PC-9 (cell line): ENCODE measurements around the gene EXOC4. TPM values are rescaled to one million over a fixed set of nuclear protein-coding genes. Genes with fewer than 3 reads are reported as not detected.

ENCODE experiments used
- BruUV-seq: library from RNA; stranded (reverse); fragments of 400-500 nt; replicated peaks from 2 replicates; lab custom pipeline; 2021; lab: Mats Ljungman, UMichigan
- CTCF ChIA-PET: fragments of 300-600 bp; sonication (Branson Sonifier 250); formaldehyde crosslinking; loops from one replicate; lab custom pipeline; 2022; ENCODE audit warnings: antibody characterized with exemption; lab: Charles Lee
- POLR2A ChIA-PET: fragments of 300-600 bp; sonication (Branson Sonifier 250); formaldehyde crosslinking; loops from one replicate; lab custom pipeline; 2022; ENCODE audit warnings: antibody characterized with exemption; ENCODE audit not compliant: unreplicated experiment; lab: Charles Lee
- DNase-seq, 2 experiments: peaks; one replicate each; pipeline versions ENCODE4 v3.0.0 to v3.0.0-alpha.2; 2015 to 2022; ENCODE audit warnings: mixed read lengths in 1 of 2
- H2AFZ ChIP-seq: fragments of 200-600 bp; sonication (generic); 2 replicates; pipeline ENCODE4 v1.8.1; 2017; ENCODE audit warnings: antibody characterized with exemption
- H3F3A ChIP-seq: fragments of 200-600 bp; sonication (generic); 2 replicates; pipeline ENCODE4 v1.8.1; 2017; ENCODE audit warnings: antibody characterized with exemption, mild to moderate bottlenecking, low read depth; ENCODE audit not compliant: insufficient read depth
- H3K27ac ChIP-seq: fragments of 200-600 bp; sonication (generic); 2 replicates; pipeline ENCODE4 v1.6.1; 2016; ENCODE audit warnings: mixed run types
- H3K27me3 ChIP-seq: fragments of 200-600 bp; sonication (generic); 2 replicates; pipeline ENCODE4 v1.6.1; 2016; ENCODE audit warnings: low read depth, mixed run types; ENCODE audit not compliant: insufficient read depth
- H3K36me3 ChIP-seq: fragments of 200-600 bp; sonication (generic); 2 replicates; pipeline ENCODE4 v1.6.1; 2016; ENCODE audit warnings: low read depth, mixed run types
- H3K4me1 ChIP-seq: fragments of 200-600 bp; sonication (generic); replicated peaks from 2 replicates; pipeline ENCODE4 v1.6.1; 2016; ENCODE audit warnings: mixed run types; ENCODE audit not compliant: insufficient read depth
- H3K4me2 ChIP-seq: fragments of 200-600 bp; sonication (generic); 2 replicates; pipeline ENCODE4 v1.6.1; 2017; ENCODE audit warnings: mixed run types
- H3K4me3 ChIP-seq: fragments of 200-600 bp; sonication (generic); 2 replicates; pipeline ENCODE4 v1.6.1; 2016; ENCODE audit warnings: mixed run types
- H3K79me2 ChIP-seq: fragments of 200-600 bp; sonication (generic); 2 replicates; pipeline ENCODE4 v1.6.1; 2017; ENCODE audit warnings: low read depth, mixed run types
- H3K9me2 ChIP-seq: fragments of 200-600 bp; sonication (generic); 2 replicates; pipeline ENCODE4 v1.8.1; 2017; ENCODE audit warnings: mild to moderate bottlenecking; ENCODE audit not compliant: insufficient read depth
- H3K9me3 ChIP-seq: fragments of 200-600 bp; sonication (generic); 2 replicates; pipeline ENCODE4 v1.8.1; 2016; ENCODE audit warnings: low read depth; ENCODE audit not compliant: insufficient read depth
- H4K20me1 ChIP-seq: fragments of 200-600 bp; sonication (generic); 2 replicates; pipeline ENCODE4 v1.8.1; 2017; ENCODE audit not compliant: insufficient read depth
- EZH2 ChIP-seq: fragments of 200-600 bp; sonication (generic); IDR thresholded peaks from 2 replicates; pipeline ENCODE4 v1.8.0; 2017; ENCODE audit warnings: antibody characterized with exemption, low read depth
- intact Hi-C: fragments of 100-400 bp; cut with micrococcal nuclease; formaldehyde crosslinking; loops from one replicate; pipeline ENCODE4 v1.10.0; 2022; ENCODE audit not compliant: unreplicated experiment
- total RNA-seq: library from RNA; stranded (reverse); gene quantifications from 2 replicates; pipeline ENCODE4 v1.2.3, GENCODE V29; 2021
- TF ChIP-seq, protein P1 (sequence below): fragments of 200-600 bp; sonication (generic); conservative IDR thresholded peaks from 2 replicates; pipeline ENCODE4 v1.6.1; 2017; ENCODE audit warnings: mixed run types, antibody characterized with exemption, mild to moderate bottlenecking, moderate library complexity

EXOC4 gene
- total RNA-seq, 1 experiment from 2014 or later = 101 TPM

- intact Hi-C loops = no loop called here
- Histone ChIP-seq H3K27ac (no peak overlapping the region), H3K27me3 (no peaks in the 10 kb centered on the region), H3K4me2 (no peak overlapping the region), H3K4me3 (no peak overlapping the region), H3K9me3 (no peaks in the 10 kb centered on the region), H3K9me2 (no peaks in the 10 kb centered on the region), H3K36me3 (no peaks in the 10 kb centered on the region), H3K4me1 (no peaks in the 10 kb centered on the region), H3K79me2 (no peaks in the 10 kb centered on the region), H2AFZ (no peak overlapping the region), H4K20me1 (no peaks in the 10 kb centered on the region), H3F3A (no peaks in the 10 kb centered on the region)
- BruUV-seq = no TSS peak
- no peak for DNase-seq
- TF ChIP-seq, protein P1, sequence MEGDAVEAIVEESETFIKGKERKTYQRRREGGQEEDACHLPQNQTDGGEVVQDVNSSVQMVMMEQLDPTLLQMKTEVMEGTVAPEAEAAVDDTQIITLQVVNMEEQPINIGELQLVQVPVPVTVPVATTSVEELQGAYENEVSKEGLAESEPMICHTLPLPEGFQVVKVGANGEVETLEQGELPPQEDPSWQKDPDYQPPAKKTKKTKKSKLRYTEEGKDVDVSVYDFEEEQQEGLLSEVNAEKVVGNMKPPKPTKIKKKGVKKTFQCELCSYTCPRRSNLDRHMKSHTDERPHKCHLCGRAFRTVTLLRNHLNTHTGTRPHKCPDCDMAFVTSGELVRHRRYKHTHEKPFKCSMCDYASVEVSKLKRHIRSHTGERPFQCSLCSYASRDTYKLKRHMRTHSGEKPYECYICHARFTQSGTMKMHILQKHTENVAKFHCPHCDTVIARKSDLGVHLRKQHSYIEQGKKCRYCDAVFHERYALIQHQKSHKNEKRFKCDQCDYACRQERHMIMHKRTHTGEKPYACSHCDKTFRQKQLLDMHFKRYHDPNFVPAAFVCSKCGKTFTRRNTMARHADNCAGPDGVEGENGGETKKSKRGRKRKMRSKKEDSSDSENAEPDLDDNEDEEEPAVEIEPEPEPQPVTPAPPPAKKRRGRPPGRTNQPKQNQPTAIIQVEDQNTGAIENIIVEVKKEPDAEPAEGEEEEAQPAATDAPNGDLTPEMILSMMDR = no peak
- TF ChIP-seq EZH2 = no peak
- ChIA-PET POLR2A (no interaction called here), CTCF (no interaction called here)
Measured at GRCh38 chr7:133822868-133823552, 570.1 kb downstream of the EXOC4 start.

GRCh38 chr7:133824132-133824531 is 571.3 kb downstream of the EXOC4 start:
- H3K9me3 ChIP-seq = no peaks in the 10 kb centered on the region
- no peaks in the 10 kb centered on the region for H3K79me2 ChIP-seq
- ChIA-PET POLR2A (interaction anchor here (0.6 kb wide), 1 partner anchor 31 kb away, joined by 5 read pairs; no protein-coding TSS in a partner anchor), CTCF (no interaction called here)
- H3K4me3 ChIP-seq = no peak overlapping the region
- no peak for DNase-seq
- H2AFZ ChIP-seq = no peak overlapping the region
- no peak overlapping the region for H3K27ac ChIP-seq
- intact Hi-C loops = no loop called here
- H3F3A ChIP-seq = no peaks in the 10 kb centered on the region
- H3K4me2 ChIP-seq = no peak overlapping the region
- H3K27me3 ChIP-seq = no peaks in the 10 kb centered on the region
- no peaks in the 10 kb centered on the region for H3K36me3 ChIP-seq
- TF ChIP-seq, protein P1 = no peak
- no peak for TF ChIP-seq EZH2
- no TSS peak for BruUV-seq
- H3K4me1 ChIP-seq = no peaks in the 10 kb centered on the region
- no peaks in the 10 kb centered on the region for H4K20me1 ChIP-seq
- H3K9me2 ChIP-seq = no peaks in the 10 kb centered on the region

DNA sequence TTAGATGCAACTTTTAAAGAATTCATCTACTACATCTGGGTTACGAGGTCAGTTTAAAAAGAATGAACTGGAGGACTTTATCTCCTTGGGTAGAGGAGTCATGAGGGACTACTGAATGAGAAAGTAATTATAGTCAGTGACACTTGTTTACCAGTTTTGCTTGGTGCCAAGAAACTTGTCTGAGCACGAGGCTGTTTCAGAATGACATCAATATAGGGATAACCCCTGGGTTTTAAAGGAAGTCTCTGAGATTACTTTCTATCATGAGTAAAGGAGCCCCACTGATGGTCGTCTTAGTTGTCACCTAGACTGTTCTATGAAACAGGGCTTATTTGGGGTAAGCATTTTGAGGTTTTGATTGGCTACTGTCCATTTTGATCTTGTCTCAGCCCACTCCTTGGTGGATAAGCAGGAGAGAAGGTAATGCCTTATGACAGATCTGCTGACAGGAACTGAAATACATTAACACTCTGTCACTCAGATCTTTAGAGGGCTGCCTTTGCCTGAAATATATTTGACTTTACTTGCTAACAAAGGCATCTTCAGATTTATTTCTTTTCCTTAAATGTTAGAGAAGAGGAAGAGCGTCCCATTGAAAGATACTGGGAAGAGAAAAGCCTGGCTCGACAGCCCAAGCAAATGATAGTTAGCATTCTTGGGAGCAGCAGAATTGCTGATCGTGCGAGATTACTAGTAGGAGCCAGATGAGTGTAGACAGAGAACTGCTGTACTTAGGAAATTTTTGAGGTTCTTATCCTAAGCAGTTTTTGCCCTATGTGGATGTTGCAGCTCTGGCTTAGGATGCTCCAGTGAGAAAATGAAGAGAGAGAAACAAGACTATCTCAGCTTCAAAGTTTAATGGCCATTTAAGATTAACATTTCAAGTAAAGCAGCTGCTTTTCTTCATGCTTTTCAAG is 575.1 kb downstream of the EXOC4 start:
- H3K4me2 ChIP-seq = no peak overlapping the region
- H3K4me1 ChIP-seq = no peaks in the 10 kb centered on the region
- TF ChIP-seq, protein P1 = no peak
- TF ChIP-seq EZH2 = no peak
- DNase-seq = no peak
- intact Hi-C loops = no loop called here
- no peaks in the 10 kb centered on the region for H3K9me3 ChIP-seq
- no peak overlapping the region for H2AFZ ChIP-seq
- H3K9me2 ChIP-seq = no peaks in the 10 kb centered on the region
- BruUV-seq = no TSS peak
- no peaks in the 10 kb centered on the region for H3K27me3 ChIP-seq
- CTCF ChIA-PET = no interaction called here
- H3K27ac ChIP-seq = no peak overlapping the region
- H4K20me1 ChIP-seq = no peaks in the 10 kb centered on the region
- POLR2A ChIA-PET = no interaction called here
- H3F3A ChIP-seq = no peaks in the 10 kb centered on the region
- no peaks in the 10 kb centered on the region for H3K79me2 ChIP-seq
- no peak overlapping the region for H3K4me3 ChIP-seq
- H3K36me3 ChIP-seq = no peaks in the 10 kb centered on the region
